Activated CD4-positive, alpha-beta T cell treated with anti-CD3 and anti-CD28 coated beads for 36 hours (primary cell): ENCODE measurements around the gene AQP1. TPM values are rescaled to one million over a fixed set of nuclear protein-coding genes. Genes with fewer than 3 reads are reported as not detected.

ENCODE experiments used
- ATAC-seq: fragments of 200-7000 bp; cut with Tn5 transposase; one replicate; pipeline ENCODE4 v1.10.0; 2021; ENCODE audit warnings: mild to moderate bottlenecking, moderate library complexity
- CTCF ChIA-PET: fragments of 350-600 bp; sonication (Branson Sonifier 250); formaldehyde crosslinking; loops from one replicate; lab custom pipeline; 2021; ENCODE audit warnings: antibody characterized with exemption; lab: Charles Lee
- POLR2A ChIA-PET: fragments of 350-600 bp; sonication (Branson Sonifier 250); formaldehyde crosslinking; loops from one replicate; lab custom pipeline; 2021; ENCODE audit warnings: antibody characterized with exemption, inconsistent platforms; lab: Charles Lee
- DNase-seq: peaks from one replicate; pipeline ENCODE4 v3.0.0-alpha.2; 2020
- H3K27ac Mint-ChIP-seq: one replicate; pipeline ENCODE4 v1.8.0; 2021; ENCODE audit warnings: mixed read lengths
- H3K27me3 Mint-ChIP-seq: one replicate; pipeline ENCODE4 v1.8.0; 2021; ENCODE audit warnings: mixed read lengths
- H3K36me3 Mint-ChIP-seq: one replicate; pipeline ENCODE4 v1.8.0; 2021; ENCODE audit warnings: low read depth, mixed read lengths
- H3K4me1 Mint-ChIP-seq: one replicate; pipeline ENCODE4 v1.8.0; 2021; ENCODE audit warnings: mixed read lengths
- H3K4me3 Mint-ChIP-seq: one replicate; pipeline ENCODE4 v1.8.0; 2021; ENCODE audit warnings: mild to moderate bottlenecking, moderate library complexity, mixed read lengths
- H3K9me3 Mint-ChIP-seq: one replicate; pipeline ENCODE4 v1.8.0; 2021; ENCODE audit warnings: low read depth, mixed read lengths
- intact Hi-C, 2 experiments: fragments of 100-400 bp; cut with DNase I in 1 of 2; cut with micrococcal nuclease in 1 of 2; formaldehyde crosslinking; loops; one replicate each; pipeline versions ENCODE4 v1.14.2 to v1.15.1; 2022 to 2024; cut with DNase I, micrococcal nuclease
- total RNA-seq, 2 experiments: library from RNA; stranded (reverse); gene quantifications; one replicate each; pipeline ENCODE4 v1.2.3, GENCODE V29; 2021

The AQP1 gene
- total RNA-seq, 2 experiments from 2014 or later = 0.16 to 0.25 TPM

GRCh38 chr7:30956704-30957103, 45.1 kb downstream of the AQP1 start:
- peaks cover 21% of the 10 kb centered on the region for H3K27me3 Mint-ChIP-seq
- peaks cover 3% of the 10 kb centered on the region for H3K9me3 Mint-ChIP-seq
- no peak for ATAC-seq
- no peaks in the 10 kb centered on the region for H3K36me3 Mint-ChIP-seq
- H3K4me1 Mint-ChIP-seq = no peaks in the 10 kb centered on the region
- no peak overlapping the region for H3K27ac Mint-ChIP-seq
- CTCF ChIA-PET = interaction anchor here (0.6 kb wide), 1 partner anchor 20 kb away, joined by 3 read pairs; no protein-coding TSS in a partner anchor
- POLR2A ChIA-PET = no interaction called here
- DNase-seq = no peak
- H3K4me3 Mint-ChIP-seq = no peak overlapping the region
- intact Hi-C loops = no loop called here

- POLR2A ChIA-PET = no interaction called here
Observed at GRCh38 chr7:30963842-30964241, 52.2 kb downstream of the AQP1 start, which contains the start of gene GHRHR. TSS of gene GHRHR (plus strand) at chr7:30963953. CDS start at chr7:30964069, 116 bp downstream.

GRCh38 chr7:30965372-30965771, 53.7 kb downstream of the AQP1 start:
- no peak overlapping the region for H3K4me3 Mint-ChIP-seq
- CTCF ChIA-PET = interaction anchor here (1.6 kb wide), 1 partner anchor 157 kb away, joined by 3 read pairs; no protein-coding TSS in a partner anchor
- ATAC-seq = no peak
- DNase-seq = no peak
- intact Hi-C loops = no loop called here
- H3K4me1 Mint-ChIP-seq = no peaks in the 10 kb centered on the region
- peaks cover 7% of the 10 kb centered on the region for H3K27me3 Mint-ChIP-seq
- no peaks in the 10 kb centered on the region for H3K9me3 Mint-ChIP-seq
- no peaks in the 10 kb centered on the region for H3K36me3 Mint-ChIP-seq
- POLR2A ChIA-PET = no interaction called here
- H3K27ac Mint-ChIP-seq = no peak overlapping the region

More at GRCh38 chr7:30963842-30964241, 52.2 kb downstream of the AQP1 start, which contains the start of gene GHRHR:
- ATAC-seq (no peak), DNase-seq (no peak)
- Mint-ChIP-seq H3K4me3 (no peak within 1 kb of the TSS), H3K4me1 (no peaks in the 10 kb centered on the region), H3K27me3 (peaks cover 9% of the 10 kb centered on the region), H3K9me3 (no peaks in the 10 kb centered on the region), H3K36me3 (no peaks in the 10 kb centered on the region), H3K27ac (no peak within 1 kb of the TSS)
- CTCF ChIA-PET = no interaction called here
- intact Hi-C loops = no loop called here

GRCh38 chr7:30965883-30966282, 54.2 kb downstream of the AQP1 start:
- DNase-seq (no peak), ATAC-seq (no peak)
- H3K36me3 Mint-ChIP-seq = no peaks in the 10 kb centered on the region
- H3K27ac Mint-ChIP-seq = no peak overlapping the region
- peaks cover 7% of the 10 kb centered on the region for H3K27me3 Mint-ChIP-seq
- no peak overlapping the region for H3K4me3 Mint-ChIP-seq
- H3K4me1 Mint-ChIP-seq = no peaks in the 10 kb centered on the region
- intact Hi-C loops = no loop called here
- no peaks in the 10 kb centered on the region for H3K9me3 Mint-ChIP-seq
- POLR2A ChIA-PET = no interaction called here
- CTCF ChIA-PET = interaction anchor here (0.6 to 1.9 kb wide), 3 partner anchors 27 to 159 kb away, joined by 3 to 9 read pairs (median 3); no protein-coding TSS in a partner anchor

- ChIA-PET CTCF (interaction anchor here (1.4 kb wide), 1 partner anchor 32 kb away, joined by 3 read pairs; no protein-coding TSS in a partner anchor), POLR2A (no interaction called here)
- H3K27ac Mint-ChIP-seq = no peak overlapping the region
- peaks cover 18% of the 10 kb centered on the region for H3K27me3 Mint-ChIP-seq
- no peaks in the 10 kb centered on the region for H3K4me1 Mint-ChIP-seq
- no peaks in the 10 kb centered on the region for H3K9me3 Mint-ChIP-seq
- ATAC-seq (no peak), DNase-seq (no peak)
- intact Hi-C loops = no loop called here
- no peaks in the 10 kb centered on the region for H3K36me3 Mint-ChIP-seq
- no peak overlapping the region for H3K4me3 Mint-ChIP-seq
Observed at GRCh38 chr7:30968294-30968693, 56.6 kb downstream of the AQP1 start.

GRCh38 chr7:30968747-30969603, 57.3 kb downstream of the AQP1 start:
- DNase-seq (no peak), ATAC-seq (no peak)
- Mint-ChIP-seq H3K27me3 (peaks cover 20% of the 10 kb centered on the region), H3K9me3 (no peaks in the 10 kb centered on the region), H3K27ac (no peak overlapping the region), H3K36me3 (no peaks in the 10 kb centered on the region), H3K4me3 (no peak overlapping the region), H3K4me1 (no peaks in the 10 kb centered on the region)
- intact Hi-C loops = no loop called here
- POLR2A ChIA-PET = no interaction called here
- CTCF ChIA-PET = interaction anchor here (1.4 kb wide), 1 partner anchor 32 kb away, joined by 3 read pairs; no protein-coding TSS in a partner anchor

- ATAC-seq = no peak
- intact Hi-C loops = no loop called here
- Mint-ChIP-seq H3K9me3 (no peaks in the 10 kb centered on the region), H3K36me3 (no peaks in the 10 kb centered on the region), H3K27ac (no peak overlapping the region), H3K27me3 (peaks cover 22% of the 10 kb centered on the region), H3K4me3 (no peak overlapping the region), H3K4me1 (peaks cover under 1% of the 10 kb centered on the region)
- ChIA-PET CTCF (interaction anchor here (1.5 kb wide), 1 partner anchor 12 kb away, joined by 5 read pairs; no protein-coding TSS in a partner anchor), POLR2A (no interaction called here)
- no peak for DNase-seq
Observed at GRCh38 chr7:30969604-30969970, 57.9 kb downstream of the AQP1 start.

GRCh38 chr7:30970074-30970473, 58.4 kb downstream of the AQP1 start:
- Mint-ChIP-seq H3K27me3 (peaks cover 22% of the 10 kb centered on the region), H3K36me3 (no peaks in the 10 kb centered on the region), H3K4me1 (peaks cover 2% of the 10 kb centered on the region), H3K9me3 (no peaks in the 10 kb centered on the region), H3K4me3 (no peak overlapping the region), H3K27ac (no peak overlapping the region)
- CTCF ChIA-PET = interaction anchor here (1.0 to 1.5 kb wide), 3 partner anchors 12 to 153 kb away, joined by 3 to 5 read pairs (median 4); no protein-coding TSS in a partner anchor
- ATAC-seq (no peak), DNase-seq (no peak)
- intact Hi-C loops = loop anchor here in 1 of 2 experiments (10.0 kb wide), 1 partner anchor 265 kb away; no protein-coding TSS in a partner anchor
- POLR2A ChIA-PET = no interaction called here

- Mint-ChIP-seq H3K9me3 (no peaks in the 10 kb centered on the region), H3K4me3 (no peak overlapping the region), H3K27me3 (peaks cover 22% of the 10 kb centered on the region), H3K27ac (no peak overlapping the region), H3K36me3 (no peaks in the 10 kb centered on the region), H3K4me1 (peaks cover 2% of the 10 kb centered on the region)
- DNase-seq (no peak), ATAC-seq (no peak)
- intact Hi-C loops = loop anchor here in 1 of 2 experiments (10.0 kb wide), 1 partner anchor 266 kb away; no protein-coding TSS in a partner anchor
- ChIA-PET POLR2A (no interaction called here), CTCF (interaction anchor here (0.7 to 1.5 kb wide), 5 partner anchors 13 to 152 kb away, joined by 3 to 5 read pairs (median 4); no protein-coding TSS in a partner anchor)
Observed at GRCh38 chr7:30970594-30971094, 59.0 kb downstream of the AQP1 start.

GRCh38 chr7:30971440-30971839, 59.8 kb downstream of the AQP1 start:
- Mint-ChIP-seq H3K27me3 (peaks cover 22% of the 10 kb centered on the region), H3K4me3 (no peak overlapping the region), H3K9me3 (no peaks in the 10 kb centered on the region), H3K4me1 (peaks cover 2% of the 10 kb centered on the region), H3K36me3 (no peaks in the 10 kb centered on the region), H3K27ac (no peak overlapping the region)
- DNase-seq (no peak), ATAC-seq (no peak)
- intact Hi-C loops = loop anchor here in 1 of 2 experiments (10.0 kb wide), 1 partner anchor 267 kb away; no protein-coding TSS in a partner anchor
- CTCF ChIA-PET = interaction anchor here (0.5 to 1.4 kb wide), 6 partner anchors 12 to 466 kb away, joined by 3 to 5 read pairs (median 4); no protein-coding TSS in a partner anchor
- POLR2A ChIA-PET = no interaction called here
